ENCODE data around the gene MSGN1.
"Not testable (repeated sequence)": the region's sequence is repeated elsewhere in the genome, so short reads cannot be mapped to it uniquely, and the experiment has no call there.

Gene MSGN1

GRCh38 chr2:17822445-17823117 is 6.3 kb downstream of the MSGN1 start:
- no peak overlapping the region for H3K4me2 ChIP-seq (ENCODE audit: low read depth, low read length, poor library complexity, severe bottlenecking)
- no peaks in the 10 kb centered on the region for H3K79me2 ChIP-seq (ENCODE audit: insufficient read depth, low read length)
- H2AFZ ChIP-seq (ENCODE audit: low read depth, low read length, severe bottlenecking) = no peak overlapping the region

GRCh38 chr2:17823646-17824045 is 7.4 kb downstream of the MSGN1 start:
- H4K20me1 ChIP-seq (ENCODE audit: low read depth, low read length); H3K9ac ChIP-seq (ENCODE audit: low read length); H3K79me2 ChIP-seq (ENCODE audit: insufficient read depth, low read length); H3K36me3 ChIP-seq (ENCODE audit: low read length); H3K9me2 ChIP-seq (replicated peaks; ENCODE audit: insufficient read depth, low read length); H3K4me2 ChIP-seq (ENCODE audit: low read depth, low read length, poor library complexity, severe bottlenecking); H3K4me3 ChIP-seq (ENCODE audit: insufficient read depth, low read length, poor library complexity, severe bottlenecking); H3K27me3 ChIP-seq (ENCODE audit: low read length); H3K9me3 ChIP-seq (ENCODE audit: insufficient read depth, low read length); H3F3A ChIP-seq (ENCODE audit: insufficient read depth); H2AFZ ChIP-seq (ENCODE audit: low read depth, low read length, severe bottlenecking); H3K27ac ChIP-seq (ENCODE audit: low read depth, low read length): not testable (repeated sequence)

More at GRCh38 chr2:17822445-17823117, 6.3 kb downstream of the MSGN1 start:
- no peaks in the 10 kb centered on the region for H3K9me3 ChIP-seq (ENCODE audit: insufficient read depth, low read length)
- H3K27me3 ChIP-seq (ENCODE audit: low read length) = no peaks in the 10 kb centered on the region
- no peaks in the 10 kb centered on the region for H3F3A ChIP-seq (ENCODE audit: insufficient read depth)
- H3K9ac ChIP-seq (ENCODE audit: low read length) = no peak overlapping the region
- H3K36me3 ChIP-seq (ENCODE audit: low read length) = no peaks in the 10 kb centered on the region
- H3K27ac ChIP-seq (ENCODE audit: low read depth, low read length) = no peak overlapping the region
- H3K9me2 ChIP-seq (replicated peaks; ENCODE audit: insufficient read depth, low read length) = no peaks in the 10 kb centered on the region
- H4K20me1 ChIP-seq (ENCODE audit: low read depth, low read length) = no peaks in the 10 kb centered on the region
- H3K4me3 ChIP-seq (ENCODE audit: insufficient read depth, low read length, poor library complexity, severe bottlenecking) = no peak overlapping the region
- TF ChIP-seq EZH2phosphoT487 (conservative IDR thresholded peaks at IDR 0.05; ENCODE audit: low read length) (no peak), CTCF (IDR thresholded peaks at IDR 0.05; ENCODE audit: insufficient read depth, low read length, poor library complexity, severe bottlenecking) (no peak)

GRCh38 chr2:17827316-17827715 is 11.1 kb downstream of the MSGN1 start:
- Histone ChIP-seq H3K36me3 (ENCODE audit: low read length) (no peaks in the 10 kb centered on the region), H3K27me3 (ENCODE audit: low read length) (no peaks in the 10 kb centered on the region), H3F3A (ENCODE audit: insufficient read depth) (no peaks in the 10 kb centered on the region), H3K27ac (ENCODE audit: low read depth, low read length) (no peak overlapping the region), H3K9me3 (ENCODE audit: insufficient read depth, low read length) (no peaks in the 10 kb centered on the region), H3K9me2 (replicated peaks; ENCODE audit: insufficient read depth, low read length) (no peaks in the 10 kb centered on the region), H3K9ac (ENCODE audit: low read length) (no peak overlapping the region), H3K4me3 (ENCODE audit: insufficient read depth, low read length, poor library complexity, severe bottlenecking) (no peak overlapping the region), H3K79me2 (ENCODE audit: insufficient read depth, low read length) (no peaks in the 10 kb centered on the region), H3K4me2 (ENCODE audit: low read depth, low read length, poor library complexity, severe bottlenecking) (no peak overlapping the region), H2AFZ (ENCODE audit: low read depth, low read length, severe bottlenecking) (no peak overlapping the region), H4K20me1 (ENCODE audit: low read depth, low read length) (no peaks in the 10 kb centered on the region)
- TF ChIP-seq EZH2phosphoT487 (conservative IDR thresholded peaks at IDR 0.05; ENCODE audit: low read length) = no peak
- no peak for TF ChIP-seq CTCF (IDR thresholded peaks at IDR 0.05; ENCODE audit: insufficient read depth, low read length, poor library complexity, severe bottlenecking)

- Histone ChIP-seq H3K27ac (ENCODE audit: low read depth, low read length) (no peak overlapping the region), H3K4me2 (ENCODE audit: low read depth, low read length, poor library complexity, severe bottlenecking) (no peak overlapping the region), H3K9me3 (ENCODE audit: insufficient read depth, low read length) (no peaks in the 10 kb centered on the region), H3K4me3 (ENCODE audit: insufficient read depth, low read length, poor library complexity, severe bottlenecking) (no peak overlapping the region), H2AFZ (ENCODE audit: low read depth, low read length, severe bottlenecking) (no peak overlapping the region), H3K9me2 (replicated peaks; ENCODE audit: insufficient read depth, low read length) (no peaks in the 10 kb centered on the region), H4K20me1 (ENCODE audit: low read depth, low read length) (no peaks in the 10 kb centered on the region), H3K27me3 (ENCODE audit: low read length) (no peaks in the 10 kb centered on the region), H3F3A (ENCODE audit: insufficient read depth) (no peaks in the 10 kb centered on the region), H3K36me3 (ENCODE audit: low read length) (no peaks in the 10 kb centered on the region), H3K79me2 (ENCODE audit: insufficient read depth, low read length) (no peaks in the 10 kb centered on the region), H3K9ac (ENCODE audit: low read length) (no peak overlapping the region)
- no peak for TF ChIP-seq CTCF (IDR thresholded peaks at IDR 0.05; ENCODE audit: insufficient read depth, low read length, poor library complexity, severe bottlenecking)
- TF ChIP-seq EZH2phosphoT487 (conservative IDR thresholded peaks at IDR 0.05; ENCODE audit: low read length) = no peak
Observed at GRCh38 chr2:17827785-17828184, 11.5 kb downstream of the MSGN1 start.
